Motor neuron (in vitro differentiated cells): ENCODE data around the gene DFFA. TPM values are rescaled to one million over a fixed set of nuclear protein-coding genes. Genes with fewer than 3 reads are reported as not detected.

Experiments
- ATAC-seq, 8 experiments: fragments of 200-7000 bp; cut with Tn5 transposase; replicated peaks in 6 of 8; 2 replicates each; pipeline ENCODE4 v1.8.0; 2021; ENCODE audit warnings: mild to moderate bottlenecking in 8 of 8, moderate library complexity in 8 of 8
- H3K27ac ChIP-seq, 2 donors: fragments of 250-450 bp; sonication (Bioruptor Pico); 2 replicates each; pipeline ENCODE4 v1.9.0; 2021; ENCODE audit warnings: antibody characterized with exemption in 2 of 2, mild to moderate bottlenecking in 2 of 2, moderate library complexity in 1 of 2
- H3K4me1 ChIP-seq, 2 donors: fragments of 250-450 bp; sonication (Bioruptor Pico); replicated peaks in 1 of 2; 2 replicates each; pipeline ENCODE4 v1.6.1; 2021; ENCODE audit warnings: antibody characterized with exemption in 2 of 2, mild to moderate bottlenecking in 2 of 2, moderate library complexity in 1 of 2
- H3K4me3 ChIP-seq, 5 donors: fragments of 250-450 bp; sonication (Bioruptor Pico); 2 replicates each; pipeline ENCODE4 v1.9.0; 2021; ENCODE audit warnings: antibody characterized with exemption in 5 of 5, mild to moderate bottlenecking in 5 of 5, moderate library complexity in 4 of 5
- WGBS, 10 experiments: fragments of 450-650 bp; shearing (Covaris generic); methylation state at CpG; one replicate each; pipeline ENCODE4 v1.0.0; 2022; 5-methylcytosine and 5-hydroxymethylcytosine counted together
- in situ Hi-C, 9 experiments: fragments of 400-800 bp; cut with MboI; loops; one replicate each; pipeline ENCODE4 v1.15.0; 2021; ENCODE audit warnings: low sequenced_read_pairs in 9 of 9, low pct_unique_long_range_greater_than_20kb in 2 of 9; ENCODE audit not compliant: unreplicated experiment in 9 of 9
- total RNA-seq, 8 experiments: library from RNA; unstranded; fragments of 300-600 nt; gene quantifications; 2 replicates each; pipeline versions ENCODE4 v1.2.3 to v1.2.4, GENCODE V29; 2022

The DFFA gene
- total RNA-seq, 8 experiments from 2014 or later: 26.8 to 104 (median 36.6) TPM

DNA sequence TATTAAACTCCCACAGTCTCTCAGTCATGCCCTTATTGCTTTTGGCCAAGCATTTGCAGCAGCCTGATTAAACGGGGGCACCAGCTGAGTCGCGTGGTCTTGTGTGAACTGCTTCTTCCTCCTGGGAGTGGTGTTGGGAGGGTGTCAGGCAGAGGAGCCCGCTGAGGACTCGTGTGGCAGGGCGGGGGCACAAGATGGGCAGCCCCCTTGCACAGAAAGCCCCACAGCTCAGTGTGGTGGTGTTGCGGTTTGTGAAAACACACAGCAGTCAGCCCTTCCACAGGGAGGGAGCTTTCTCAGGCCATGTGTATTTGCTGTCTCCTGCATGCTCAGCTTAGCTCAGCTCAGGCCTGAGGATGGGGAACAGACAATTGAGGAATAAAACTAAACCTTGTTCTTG is 24.8 kb upstream of the DFFA start:
- no peak for ATAC-seq
- H3K4me1 ChIP-seq: peaks cover 3 to 15% of the 10 kb centered on the region in 2 donors
- in situ Hi-C loops: no loop called here
- H3K27ac ChIP-seq: no peak overlapping the region
- 80 to 100% (median 95%) methylated on average over 1 to 7 of the region's 7 CpGs; no CpG with 5 or more reads in 1 of the 10 experiments for WGBS, 10 experiments
- H3K4me3 ChIP-seq: no peak overlapping the region

DNA sequence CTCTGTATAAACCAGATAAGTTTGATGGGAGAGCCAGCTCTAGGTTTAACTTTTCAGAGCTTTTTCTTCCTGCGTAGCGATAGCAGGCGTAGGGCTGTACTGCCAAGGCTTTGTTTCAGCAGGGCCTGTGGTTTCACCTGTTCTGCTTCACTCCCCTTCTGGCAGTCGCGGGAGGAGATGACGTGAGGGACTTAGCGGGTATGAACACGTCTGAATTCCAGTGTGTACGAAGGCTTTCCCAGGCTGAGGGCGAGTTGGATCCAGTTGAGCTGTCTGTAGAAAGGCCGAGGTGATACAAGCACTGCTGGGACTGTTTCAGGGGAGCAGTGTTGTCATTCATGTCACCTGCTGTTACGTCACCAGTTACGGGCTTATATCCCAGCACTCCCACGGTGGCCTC is 23.6 kb upstream of the DFFA start:
- Histone ChIP-seq H3K27ac (no peak overlapping the region), H3K4me3 (no peak overlapping the region), H3K4me1 (peaks cover 3 to 16% of the 10 kb centered on the region in 2 donors)
- in situ Hi-C loops: no loop called here
- 81 to 100% (median 97%) methylated on average over 3 to 11 of the region's 14 CpGs; no CpG with 5 or more reads in 4 of the 10 experiments for WGBS, 10 experiments
- ATAC-seq: no peak

DNA sequence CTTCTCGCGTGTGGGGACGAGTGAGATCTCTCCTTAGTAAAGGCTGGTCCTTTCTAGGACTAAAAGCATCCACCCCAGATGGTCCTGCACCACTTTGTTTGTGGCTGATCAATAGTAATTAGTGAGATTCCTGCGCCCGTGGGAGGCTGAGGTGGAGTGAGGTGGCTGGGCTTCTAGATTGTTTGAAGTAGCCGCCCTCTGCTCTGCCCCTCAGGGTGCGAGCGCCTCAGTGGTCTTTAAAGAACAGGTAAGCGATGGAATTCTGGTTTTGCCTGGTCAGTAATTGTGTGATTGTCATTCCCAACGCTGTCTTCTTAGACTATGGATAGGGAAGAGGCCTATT is 23.1 kb upstream of the DFFA start:
- peaks cover 3 to 21% of the 10 kb centered on the region in 2 donors for H3K4me1 ChIP-seq
- in situ Hi-C loops: no loop called here
- 43 to 92% (median 85%) methylated on average over 1 to 10 of the region's 10 CpGs; no CpG with 5 or more reads in 3 of the 10 experiments for WGBS, 10 experiments
- H3K27ac ChIP-seq: no peak overlapping the region
- no peak overlapping the region for H3K4me3 ChIP-seq
- peak in 1 of 8 experiments; percentile 2 for ATAC-seq

DNA sequence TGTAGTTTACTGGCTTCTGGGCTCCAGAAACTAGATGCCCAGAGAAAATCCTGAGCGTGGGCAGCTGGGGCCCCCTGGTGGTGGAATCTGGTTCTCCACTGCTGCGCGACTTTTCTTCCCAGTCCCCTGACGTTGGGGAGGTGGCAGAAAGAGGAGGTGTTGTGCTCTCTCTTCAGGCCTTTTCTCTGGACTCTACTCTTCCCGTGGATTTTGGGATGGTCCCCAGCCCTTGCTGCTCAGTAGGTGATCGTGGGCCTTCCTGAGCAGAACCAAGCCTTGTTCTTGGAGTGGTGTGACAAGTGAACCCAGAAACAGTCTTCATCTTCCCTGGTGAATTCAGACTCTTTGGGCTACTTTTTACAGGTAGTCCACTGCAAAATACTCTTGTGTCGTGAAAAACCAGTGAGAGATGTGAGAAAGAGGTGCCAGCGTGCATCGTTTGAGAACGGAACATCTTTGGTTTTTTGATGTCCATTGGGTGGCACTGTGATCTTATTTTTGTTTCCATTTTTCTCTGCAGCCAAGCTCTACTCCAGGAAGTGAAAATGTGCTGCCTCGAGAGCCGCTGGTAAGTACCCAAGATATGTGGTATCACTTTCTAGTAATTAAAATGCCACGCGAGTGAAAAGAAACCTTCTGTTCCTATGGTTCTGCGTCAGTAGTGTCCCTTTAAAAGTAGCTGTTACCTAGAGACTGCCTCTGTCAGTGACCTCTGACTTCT is 22.6 kb upstream of the DFFA start:
- WGBS, 10 experiments: 0 to 46% (median 30%) methylated on average over 4 to 15 of the region's 15 CpGs
- in situ Hi-C loops: no loop called here
- H3K4me3 ChIP-seq: peak overlapping the region in 1 of 5 donors; percentile 4
- ATAC-seq: peak; percentile 84 to 96 (median 88)
- H3K4me1 ChIP-seq: peaks cover 4 to 26% of the 10 kb centered on the region in 2 donors
- H3K27ac ChIP-seq: no peak overlapping the region

DNA sequence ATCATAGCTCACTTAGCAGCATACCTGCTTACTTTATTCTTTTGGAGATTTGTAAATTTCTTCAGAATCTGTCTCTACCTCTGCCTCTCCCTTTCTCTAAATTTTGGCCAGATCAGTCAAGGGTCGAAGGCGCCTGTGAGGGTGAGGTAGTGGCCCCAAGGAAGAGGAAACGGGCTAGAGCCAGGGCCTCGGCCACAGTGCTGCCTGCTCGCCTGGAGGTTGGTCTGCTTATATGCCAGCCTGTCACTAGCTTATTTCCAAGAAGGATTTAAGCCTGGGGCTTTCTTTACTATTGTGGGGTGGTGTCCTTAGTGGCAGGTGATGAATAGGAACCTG is 22.1 kb upstream of the DFFA start:
- peaks cover 9 to 32% of the 10 kb centered on the region in 2 donors for H3K4me1 ChIP-seq
- H3K27ac ChIP-seq: no peak overlapping the region
- WGBS, 10 experiments: 0 to 100% (median 87%) methylated on average over 1 to 5 of the region's 5 CpGs; no CpG with 5 or more reads in 5 of the 10 experiments
- in situ Hi-C loops: no loop called here
- no peak overlapping the region for H3K4me3 ChIP-seq
- ATAC-seq: no peak

DNA sequence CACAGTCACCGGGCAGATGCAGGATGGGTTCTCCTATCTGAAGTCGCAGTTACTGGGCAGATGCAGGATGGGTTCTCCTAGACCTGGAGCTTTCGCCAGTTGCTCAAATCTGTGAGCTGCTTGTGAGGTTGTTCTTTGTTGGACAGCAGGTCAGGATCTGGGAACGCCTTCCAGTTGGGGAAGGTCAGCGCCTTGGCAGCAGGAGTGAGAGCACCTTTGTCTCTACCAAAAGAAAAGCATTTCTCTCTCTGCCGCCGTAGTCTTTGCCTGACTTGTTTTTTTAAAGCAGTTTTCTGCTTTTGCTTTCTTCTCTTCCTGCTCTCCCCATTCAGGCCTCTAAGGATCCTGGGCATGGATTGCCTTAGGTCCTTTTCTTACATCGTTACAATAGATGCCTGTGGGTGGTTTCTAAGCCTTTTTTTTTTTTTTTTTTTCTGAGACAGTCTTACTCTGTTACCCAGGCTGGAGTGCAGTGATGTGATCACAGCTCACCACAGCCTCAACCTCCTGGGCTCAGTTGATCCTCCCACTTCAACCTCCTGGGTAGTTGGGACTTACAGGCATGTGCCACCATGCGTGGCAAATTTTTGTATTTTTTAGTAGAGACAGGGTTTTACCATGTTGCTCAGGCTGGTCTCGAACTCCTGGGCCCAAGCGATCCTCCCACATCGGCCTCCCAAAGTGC is 18.1 kb upstream of the DFFA start:
- in situ Hi-C loops: no loop called here
- H3K4me3 ChIP-seq: no peak overlapping the region
- WGBS, 10 experiments: 40 to 100% (median 73%) methylated on average over 1 to 12 of the region's 12 CpGs
- H3K27ac ChIP-seq: peak overlapping the region in 1 of 2 donors; percentile 16
- peaks cover 11 to 33% of the 10 kb centered on the region in 2 donors for H3K4me1 ChIP-seq
- ATAC-seq: peak in 3 of 8 experiments; percentile 8 to 33 (median 23)

DNA sequence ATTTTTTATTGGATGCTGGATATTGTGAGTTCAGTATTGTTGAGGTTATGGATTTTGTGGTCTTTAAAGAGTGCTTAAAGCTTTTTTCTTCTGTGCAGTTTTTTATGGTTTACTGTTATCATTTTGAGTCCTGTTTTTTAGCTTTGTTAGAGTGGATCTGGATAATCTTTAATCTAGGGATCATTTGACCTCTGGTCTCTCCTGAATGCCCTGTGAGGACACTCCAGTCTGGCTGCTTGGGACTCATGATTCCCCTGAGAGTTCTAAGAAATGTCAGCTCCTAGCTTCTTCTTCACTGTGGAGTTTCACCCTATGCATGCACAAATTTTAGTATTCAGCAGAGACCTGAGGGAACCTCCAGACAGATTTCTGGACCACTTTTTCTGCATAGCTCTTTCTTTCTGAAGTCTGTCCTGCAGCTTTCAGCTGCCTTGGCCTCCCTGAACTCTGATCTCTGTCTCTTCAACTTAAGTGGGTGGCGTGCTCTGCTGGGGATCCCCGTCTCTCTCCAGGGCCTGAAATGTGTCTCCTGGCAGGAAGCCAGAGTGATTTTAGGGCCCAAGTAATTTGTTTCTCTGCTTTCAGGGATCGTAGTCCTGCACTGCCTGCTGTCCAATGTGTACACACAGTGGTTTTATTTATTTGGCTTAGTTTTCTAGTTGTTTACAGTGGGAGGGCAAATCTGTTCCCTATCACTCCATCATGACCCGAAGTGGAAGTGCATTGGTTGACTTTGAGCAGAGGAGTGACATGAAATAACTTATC is 17.1 kb upstream of the DFFA start:
- in situ Hi-C loops: no loop called here
- H3K4me1 ChIP-seq: peaks cover 8 to 24% of the 10 kb centered on the region in 2 donors
- peak in 1 of 8 experiments; percentile 17 for ATAC-seq
- H3K27ac ChIP-seq: peak overlapping the region in 1 of 2 donors; percentile 22
- 50 to 100% (median 75%) methylated on average over 1 to 4 of the region's 4 CpGs; no CpG with 5 or more reads in 1 of the 10 experiments for WGBS, 10 experiments
- no peak overlapping the region for H3K4me3 ChIP-seq

DNA sequence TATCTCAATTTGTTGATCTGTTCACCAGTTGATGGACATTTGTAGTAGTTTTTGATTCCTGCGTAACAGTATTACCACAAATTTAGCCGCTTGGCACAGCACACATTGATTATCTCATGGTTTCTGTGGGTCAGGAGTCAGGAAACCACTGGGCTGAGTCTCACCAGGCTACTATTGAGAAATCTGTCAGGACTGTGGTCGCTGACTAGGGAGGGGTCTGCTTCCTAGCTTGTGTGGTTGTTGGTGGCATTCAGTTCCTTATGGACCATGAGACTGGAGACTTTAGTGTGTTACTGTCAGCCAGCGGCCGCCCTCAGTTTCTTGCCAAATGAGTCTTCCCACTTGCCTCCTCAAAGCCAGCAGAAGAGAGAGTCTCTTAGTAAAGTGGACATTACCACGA is 12.2 kb upstream of the DFFA start:
- ATAC-seq: no peak
- H3K4me3 ChIP-seq: no peak overlapping the region
- in situ Hi-C loops: no loop called here
- H3K4me1 ChIP-seq: peaks cover 3% of the 10 kb centered on the region in 2 donors
- 83 to 100% (median 100%) methylated on average over 1 to 6 of the region's 6 CpGs; no CpG with 5 or more reads in 1 of the 10 experiments for WGBS, 10 experiments
- H3K27ac ChIP-seq: no peak overlapping the region

DNA sequence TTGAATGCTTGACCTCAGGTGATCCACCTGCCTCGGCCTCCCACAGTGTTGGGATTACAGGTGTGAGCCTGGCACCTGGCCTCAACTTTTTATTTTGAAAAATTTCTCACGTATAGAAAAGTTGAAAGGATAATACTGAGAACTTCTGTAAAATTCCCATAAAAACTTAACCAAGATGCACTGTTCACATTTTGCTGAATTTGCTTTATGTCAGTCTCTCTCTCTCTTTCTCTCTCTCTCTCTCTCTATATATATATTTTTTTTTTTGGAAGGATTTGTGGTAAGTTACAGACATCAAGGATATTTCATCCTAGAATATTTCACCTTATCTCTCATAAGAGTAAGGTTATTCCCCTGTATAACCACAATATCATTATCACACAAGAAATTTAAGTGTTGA is 8.3 kb upstream of the DFFA start:
- no peak for ATAC-seq
- peaks cover 5 to 6% of the 10 kb centered on the region in 2 donors for H3K4me1 ChIP-seq
- in situ Hi-C loops: no loop called here
- H3K4me3 ChIP-seq: no peak overlapping the region
- 89 to 100% (median 96%) methylated on average over 1 to 2 of the region's 2 CpGs; no CpG with 5 or more reads in 3 of the 10 experiments for WGBS, 10 experiments
- H3K27ac ChIP-seq: no peak overlapping the region

DNA sequence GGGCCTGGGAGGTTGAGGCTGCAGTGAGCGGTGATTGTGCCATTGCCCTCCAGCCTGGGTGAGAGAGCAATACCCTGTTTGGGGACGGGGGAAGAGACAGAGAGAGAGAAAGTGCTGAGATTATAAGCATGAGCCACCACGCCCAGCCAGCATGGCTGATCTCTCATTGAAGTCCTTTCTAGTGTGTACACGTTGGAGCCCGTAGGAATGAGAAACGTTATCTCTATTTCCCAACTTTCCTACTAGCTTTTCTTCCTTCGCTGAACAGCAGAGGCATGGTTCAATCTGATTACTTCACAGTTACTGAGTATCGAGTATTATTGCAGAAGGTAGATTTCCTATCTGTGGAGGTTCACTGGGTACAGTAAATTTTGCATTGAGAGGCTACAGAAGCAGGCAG is 7.0 kb upstream of the DFFA start:
- no peak for ATAC-seq
- Histone ChIP-seq H3K4me1 (peaks cover 5 to 6% of the 10 kb centered on the region in 2 donors), H3K27ac (no peak overlapping the region), H3K4me3 (no peak overlapping the region)
- in situ Hi-C loops: no loop called here
- 71 to 92% (median 80%) methylated on average over 2 to 8 of the region's 8 CpGs; no CpG with 5 or more reads in 1 of the 10 experiments for WGBS, 10 experiments

DNA sequence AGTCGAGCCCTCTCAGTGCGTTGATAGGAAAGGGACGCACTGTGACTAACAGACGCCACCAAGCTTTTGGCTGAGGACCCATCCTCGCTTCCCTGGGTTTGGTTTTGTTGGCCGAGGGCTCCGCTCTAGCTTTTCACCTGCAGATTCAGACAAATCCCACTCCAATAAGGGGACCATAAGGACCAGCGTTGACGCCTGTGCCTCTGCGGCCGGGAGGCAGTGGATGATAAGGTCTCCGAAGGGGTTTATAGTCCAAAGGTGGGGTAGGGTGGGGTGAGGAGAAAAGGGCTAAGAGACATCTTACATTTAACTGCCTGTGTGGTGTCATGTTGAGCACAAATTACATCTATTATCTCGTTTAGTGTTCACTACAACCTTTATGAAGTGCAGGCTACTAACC is 3.2 kb upstream of the DFFA start:
- Histone ChIP-seq H3K4me1 (peaks cover 12 to 13% of the 10 kb centered on the region in 2 donors), H3K27ac (peak overlapping the region; percentile 81 to 87), H3K4me3 (peak overlapping the region; percentile 74 to 95 (median 79))
- WGBS, 10 experiments: 0 to 10% (median 2%) methylated on average over 1 to 13 of the region's 13 CpGs; no CpG with 5 or more reads in 2 of the 10 experiments
- in situ Hi-C loops: no loop called here
- ATAC-seq: no peak

DNA sequence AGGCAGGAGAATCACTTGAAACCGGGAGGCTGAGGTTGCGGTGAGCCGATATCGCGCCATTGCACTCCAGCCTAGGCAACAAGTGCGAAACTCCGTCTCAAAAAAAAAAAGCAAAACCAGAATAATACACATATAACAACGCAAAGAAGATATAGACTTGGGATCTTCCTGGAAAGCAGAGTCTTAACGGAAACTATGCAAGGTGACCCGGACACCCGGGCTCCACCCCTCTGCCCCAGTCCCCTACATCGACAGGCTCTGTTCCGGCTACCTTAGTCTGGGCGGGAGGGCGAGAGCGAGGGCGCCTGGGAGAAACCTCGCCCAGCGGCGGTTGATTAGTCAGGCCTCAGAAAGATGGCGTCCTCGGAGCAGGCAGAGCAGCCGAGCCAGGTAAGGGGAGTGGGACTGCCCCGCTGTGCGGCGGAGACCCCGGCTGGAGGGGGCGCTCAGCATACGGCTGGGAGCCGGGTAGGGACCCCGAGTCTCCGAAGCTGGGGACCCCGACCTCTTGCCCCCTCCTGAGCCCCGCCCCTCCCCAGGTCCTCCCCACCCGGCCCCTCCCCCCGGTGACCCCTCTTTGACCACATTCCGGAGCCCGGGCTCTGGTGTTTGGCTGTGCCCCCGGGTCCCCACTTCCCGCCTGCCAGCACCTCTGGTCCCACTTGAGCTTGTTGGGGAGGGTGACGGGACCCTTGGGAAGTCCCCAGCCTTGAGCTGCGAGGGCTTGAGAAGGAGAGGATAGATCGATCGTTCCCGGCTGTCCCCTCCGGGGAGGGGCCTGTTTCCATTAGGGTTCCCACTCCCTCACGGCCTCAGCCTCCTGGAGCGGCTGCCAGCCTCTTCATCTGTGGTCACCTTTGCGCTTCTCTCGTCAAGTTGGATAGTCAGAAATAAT is 2.5 kb upstream of the DFFA start, which contains the start of gene PEX14:
Gene PEX14, plus strand, starts transcription at position 338 of the 895 bp plus-strand sequence. Its CDS starts 17 bp downstream, at position 355.
- Histone ChIP-seq H3K27ac (peak within 1 kb of the TSS; percentile 81 to 87), H3K4me3 (peak within 1 kb of the TSS; percentile 74 to 95 (median 79)), H3K4me1 (peaks cover 12 to 13% of the 10 kb centered on the region in 2 donors)
- in situ Hi-C loops: no loop called here
- 0 to 90% (median 22%) methylated on average over 4 to 24 of the region's 50 CpGs; no CpG with 5 or more reads in 3 of the 10 experiments for WGBS, 10 experiments
- ATAC-seq: peak; percentile 57 to 85 (median 81)
